Activated T-helper 17 cell treated with anti-CD3 and anti-CD28 coated beads, Interleukin-2, amount 50 U/mL, for 72 hours (primary cell): ENCODE results near the gene VBP1. TPM values are rescaled to one million over a fixed set of nuclear protein-coding genes. Genes with fewer than 3 reads are reported as not detected.

Source experiments
- total RNA-seq, 2 donors: library from RNA; stranded (reverse); gene quantifications; one replicate each; pipeline ENCODE4 v1.2.3, GENCODE V29; 2022

The VBP1 gene
- total RNA-seq, 2 donors from 2014 or later = 59.6 to 95.6 TPM

Other genes with a start within 250 kb of the VBP1 start
- gene F8, start 193.7 kb upstream of the VBP1 start, total RNA-seq = 1 to 10 TPM; 5.6 to 7.9 TPM
- gene FUNDC2, start 189.6 kb upstream of the VBP1 start, total RNA-seq = 10 to 100 TPM; 72.1 to 73.8 TPM
- 1 to 10 TPM; 3.2 to 7.1 TPM for gene CMC4, start 145.3 kb upstream of the VBP1 start, total RNA-seq
- 10 to 100 TPM; 18.3 to 19.8 TPM for gene MTCP1, start 145.3 kb upstream of the VBP1 start, total RNA-seq
- 10 to 100 TPM; 29.1 to 48.7 TPM for gene BRCC3, start 145.0 kb upstream of the VBP1 start, total RNA-seq
- gene RAB39B, start 48.0 kb downstream of the VBP1 start, total RNA-seq = 10 to 100 TPM; 10.2 to 10.3 TPM
- gene CLIC2, start 118.2 kb downstream of the VBP1 start, total RNA-seq = under 1 TPM in 1 of 2 donors, not detected in 1; 0.74 TPM
- gene F8A2, start 165.6 kb downstream of the VBP1 start, total RNA-seq = not detected
- 10 to 100 TPM; 13.6 to 25.8 TPM for gene F8A3, start 242.2 kb downstream of the VBP1 start, total RNA-seq